ENCODE results near the gene HAPLN2.

DNA sequence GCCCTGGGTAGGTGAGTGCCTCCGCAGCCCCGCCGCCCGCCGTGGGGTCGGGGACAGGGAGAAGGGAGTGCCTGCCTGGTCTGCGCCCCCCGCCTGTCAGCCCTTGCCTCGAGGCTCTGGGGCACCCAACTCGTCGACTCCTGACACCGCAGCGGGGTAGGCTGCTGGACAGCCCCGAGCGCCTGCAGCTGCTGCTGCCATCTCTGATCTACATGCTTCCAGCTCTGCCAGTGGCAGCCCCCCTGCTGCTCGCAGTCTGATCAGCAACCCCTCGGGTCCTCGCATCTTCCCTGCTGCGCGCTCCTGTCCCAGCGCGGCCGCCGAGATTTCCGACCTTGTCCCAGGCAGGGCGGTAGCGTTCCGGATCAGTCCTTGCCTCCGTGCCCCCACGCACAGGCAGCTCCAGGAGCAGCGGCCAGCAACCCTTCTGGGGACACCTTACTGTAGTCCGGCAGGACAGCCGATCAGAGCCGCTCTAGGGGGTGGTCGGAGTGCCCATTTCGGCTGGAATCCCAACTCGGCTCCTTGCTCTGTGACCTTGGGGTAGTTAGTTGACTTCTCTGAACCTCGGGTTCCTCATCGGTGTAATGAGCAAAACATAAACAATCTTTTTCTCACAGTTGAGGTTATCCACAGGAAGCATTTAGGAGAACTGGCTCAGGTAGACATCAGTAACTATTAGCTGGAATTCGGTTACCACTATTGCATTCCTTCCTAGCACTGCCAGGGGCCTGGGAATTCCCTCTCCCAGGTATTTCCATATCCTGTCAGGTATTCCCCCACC lies 23.2 kb downstream of the HAPLN2 start:
- TF ChIP-seq CTCF (IDR thresholded peaks at IDR 0.05) (no peak), EZH2 (IDR thresholded peaks at IDR 0.05; ENCODE audit: borderline replicate concordance, insufficient read depth, low read depth, low read length, poor library complexity, severe bottlenecking) (peak; percentile 44)

Data from B cell (primary cell).